GM19035 (cell line): ENCODE data around the gene CNIH2.
"Not testable (repeated sequence)": the region's sequence is repeated elsewhere in the genome, so short reads cannot be mapped to it uniquely, and the experiment has no call there.

Experiments used
- ATAC-seq: cut with Tn5 transposase; IDR thresholded peaks from one replicate; pipeline ENCODE4 v1.9.1; 2021; ENCODE audit not compliant: unreplicated experiment

Gene CNIH2

DNA sequence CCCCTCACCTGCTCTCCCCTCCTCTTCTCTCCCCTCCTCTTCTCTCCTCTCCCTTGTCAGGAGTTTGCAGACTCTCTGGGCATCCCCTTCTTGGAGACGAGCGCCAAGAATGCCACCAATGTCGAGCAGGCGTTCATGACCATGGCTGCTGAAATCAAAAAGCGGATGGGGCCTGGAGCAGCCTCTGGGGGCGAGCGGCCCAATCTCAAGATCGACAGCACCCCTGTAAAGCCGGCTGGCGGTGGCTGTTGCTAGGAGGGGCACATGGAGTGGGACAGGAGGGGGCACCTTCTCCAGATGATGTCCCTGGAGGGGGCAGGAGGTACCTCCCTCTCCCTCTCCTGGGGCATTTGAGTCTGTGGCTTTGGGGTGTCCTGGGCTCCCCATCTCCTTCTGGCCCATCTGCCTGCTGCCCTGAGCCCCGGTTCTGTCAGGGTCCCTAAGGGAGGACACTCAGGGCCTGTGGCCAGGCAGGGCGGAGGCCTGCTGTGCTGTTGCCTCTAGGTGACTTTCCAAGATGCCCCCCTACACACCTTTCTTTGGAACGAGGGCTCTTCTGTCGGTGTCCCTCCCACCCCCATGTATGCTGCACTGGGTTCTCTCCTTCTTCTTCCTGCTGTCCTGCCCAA lies 1.9 kb upstream of the CNIH2 start:
- no peak for ATAC-seq

DNA sequence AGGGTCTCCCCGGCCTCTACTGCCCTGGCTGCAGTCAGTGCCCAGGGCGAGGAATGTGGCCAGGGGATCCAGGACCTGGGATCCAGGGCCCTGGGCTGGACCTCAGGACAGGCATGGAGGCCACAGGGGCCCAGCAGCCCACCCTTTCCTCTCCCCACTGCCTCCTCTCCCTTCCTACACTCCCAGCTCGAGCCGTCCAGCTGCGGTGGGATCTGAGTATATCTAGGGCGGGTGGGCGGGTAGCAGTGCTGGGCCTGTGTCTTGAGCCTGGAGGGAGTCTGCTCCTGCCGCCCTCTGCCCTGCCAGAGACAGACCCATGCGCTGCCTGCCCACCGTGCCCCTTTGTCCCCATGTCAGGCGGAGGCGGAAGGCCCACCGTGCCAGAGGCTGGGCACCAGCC lies 1.4 kb upstream of the CNIH2 start:
- ATAC-seq, result not testable (repeated sequence)

- not testable (repeated sequence) for ATAC-seq
Measured at GRCh38 chr11:66277064-66277463, 911 bp upstream of the CNIH2 start.

DNA sequence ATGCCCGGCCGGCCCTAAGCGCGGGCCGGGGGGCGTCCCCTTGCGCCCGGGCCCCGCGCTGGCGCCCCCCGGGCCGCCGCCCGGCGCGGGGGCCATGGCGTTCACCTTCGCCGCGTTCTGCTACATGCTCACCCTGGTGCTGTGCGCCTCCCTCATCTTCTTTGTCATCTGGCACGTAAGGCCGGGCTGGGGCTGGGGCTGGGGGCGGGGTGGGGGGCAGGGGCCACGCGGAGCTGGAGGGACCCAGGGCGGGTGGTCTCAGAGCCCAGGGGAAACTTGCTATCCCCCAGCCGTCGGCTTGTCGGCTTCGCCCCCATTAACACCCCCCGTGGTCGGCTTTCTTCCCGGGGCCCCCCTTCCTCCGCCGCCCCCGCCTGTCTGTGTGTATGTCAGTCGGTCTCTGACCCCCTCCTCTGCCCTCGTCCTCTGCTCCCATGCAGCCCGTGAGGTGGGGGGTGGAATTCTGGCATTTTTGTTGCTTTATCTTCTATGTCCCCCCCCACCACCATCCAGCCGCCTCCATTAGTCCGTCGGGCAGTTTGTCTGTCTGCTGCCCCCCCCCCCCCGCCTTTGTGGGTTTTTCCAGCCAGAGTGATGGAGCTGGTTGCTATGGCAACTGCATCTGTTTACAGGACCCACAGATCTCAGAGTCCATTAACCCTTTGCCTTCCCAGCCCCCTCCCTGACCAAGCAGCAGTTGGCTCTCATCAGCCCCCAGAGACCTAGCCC lies 552 bp downstream of the CNIH2 start:
- no peak for ATAC-seq

- ATAC-seq, result no peak
Measured at GRCh38 chr11:66279092-66279734, 1.2 kb downstream of the CNIH2 start.

DNA sequence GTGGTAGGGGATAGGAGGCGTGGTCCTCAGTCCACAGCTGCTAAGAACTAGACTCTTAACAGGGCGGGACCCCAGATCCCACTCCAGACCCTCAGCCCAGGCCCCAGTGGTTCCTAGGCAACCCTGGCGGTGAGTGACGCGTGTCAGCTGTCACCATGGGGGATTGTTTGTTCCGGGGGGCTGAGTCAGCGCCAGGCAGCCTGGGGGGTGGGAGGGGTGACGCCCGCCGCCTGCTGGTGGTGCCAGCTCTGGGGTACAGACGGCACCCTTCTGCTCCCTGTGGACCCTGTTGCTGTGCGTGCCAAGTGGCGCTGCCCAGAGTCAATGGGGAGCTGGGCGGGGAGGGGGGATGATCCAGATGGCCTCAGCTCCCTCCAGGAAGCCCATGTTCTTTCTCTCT lies 2.5 kb downstream of the CNIH2 start:
- no peak for ATAC-seq

GRCh38 chr11:66281001-66281400 lies 3.0 kb downstream of the CNIH2 start:
- ATAC-seq, result no peak

- ATAC-seq, result no peak
Measured at GRCh38 chr11:66281776-66282467, 3.9 kb downstream of the CNIH2 start.

GRCh38 chr11:66282468-66283455 lies 4.8 kb downstream of the CNIH2 start:
- ATAC-seq, result peak; percentile 83

GRCh38 chr11:66283461-66284105 lies 5.6 kb downstream of the CNIH2 start:
- ATAC-seq, result no peak

DNA sequence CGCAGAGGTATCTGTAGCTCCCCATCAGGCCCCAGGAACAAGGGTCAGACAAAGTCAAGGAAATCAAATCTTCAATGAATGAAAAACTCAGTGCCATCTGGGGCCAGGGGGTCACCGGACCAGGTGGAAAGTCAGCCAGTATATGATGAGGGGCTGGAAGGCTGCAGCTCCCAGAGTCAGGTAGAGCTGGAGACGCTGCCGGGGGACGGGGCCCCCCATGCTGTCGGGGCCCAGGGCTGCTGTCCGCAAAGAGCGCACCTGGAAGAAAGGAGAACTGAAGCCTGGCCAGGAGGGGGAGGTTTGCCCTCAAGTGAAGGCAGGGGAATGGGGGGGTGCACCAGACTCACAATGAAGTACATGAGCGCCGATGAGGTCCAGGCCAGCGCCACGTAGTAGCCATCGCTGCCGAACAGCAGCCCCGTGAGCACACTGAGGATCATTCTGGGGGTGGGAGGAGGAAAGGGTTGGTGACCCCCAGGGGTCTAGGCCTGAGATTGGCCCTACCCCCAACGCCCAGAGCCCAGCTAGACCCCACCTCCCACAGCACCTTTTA lies 6.6 kb downstream of the CNIH2 start:
- no peak for ATAC-seq

GRCh38 chr11:66285250-66285947 lies 7.4 kb downstream of the CNIH2 start:
- ATAC-seq, result no peak

DNA sequence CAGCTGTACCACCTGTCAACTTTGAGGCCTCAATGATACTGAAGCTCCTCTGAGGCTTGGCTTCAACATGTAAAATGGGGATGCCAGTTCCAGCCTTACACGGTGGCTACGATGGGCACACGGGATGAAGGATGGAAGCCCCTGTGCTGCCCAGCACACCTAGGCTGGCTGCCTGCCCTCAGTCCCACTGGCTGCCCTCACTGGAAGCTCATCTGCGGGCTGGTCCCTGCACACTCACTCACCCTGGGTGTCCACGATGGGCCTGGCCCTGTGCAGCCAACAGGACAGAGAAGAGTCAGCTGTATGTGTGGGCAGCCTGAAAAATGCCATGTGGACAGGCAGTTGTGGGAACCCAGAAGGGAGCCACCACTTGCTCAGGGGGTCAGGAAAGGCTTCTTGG lies 8.7 kb downstream of the CNIH2 start:
- no peak for ATAC-seq

GRCh38 chr11:66287211-66287888 lies 9.4 kb downstream of the CNIH2 start:
- ATAC-seq, result no peak

- ATAC-seq, result peak; percentile 0
Measured at GRCh38 chr11:66287889-66288670, 10.1 kb downstream of the CNIH2 start.

GRCh38 chr11:66288671-66289547 lies 10.9 kb downstream of the CNIH2 start, which contains the start of gene YIF1A:
Gene YIF1A (minus strand): TSS chr11:66289143. CDS start chr11:66288985, 158 bp downstream.
- ATAC-seq, result peak; percentile 91
